ENCODE results near the gene LCA5L. TPM values are rescaled to one million over a fixed set of nuclear protein-coding genes. Genes with fewer than 3 reads are reported as not detected.
"Not testable (repeated sequence)": the region's sequence is repeated elsewhere in the genome, so short reads cannot be mapped to it uniquely, and the experiment has no call there.

Gene LCA5L
- polyA plus RNA-seq, 3 donors, result 3.5 to 9.6 (median 5.0) TPM

GRCh38 chr21:39388038-39388810, 57.4 kb downstream of the LCA5L start:
- peak; percentile 80 for DNase-seq

GRCh38 chr21:39387461-39388037, 58.0 kb downstream of the LCA5L start:
- peak; percentile 89 for DNase-seq

- DNase-seq, result no peak
These were observed 58.7 kb downstream of the LCA5L start for GRCh38 chr21:39386899-39387298.

- DNase-seq, result no peak
These were observed 59.4 kb downstream of the LCA5L start for GRCh38 chr21:39386194-39386593.

- DNase-seq, result peak; percentile 77
These were observed 60.1 kb downstream of the LCA5L start for GRCh38 chr21:39385299-39386145.

GRCh38 chr21:39384674-39385298, 60.8 kb downstream of the LCA5L start:
- DNase-seq, result no peak

- not testable (repeated sequence) for DNase-seq
These were observed 63.5 kb downstream of the LCA5L start for GRCh38 chr21:39382096-39382495.

GRCh38 chr21:39381009-39381408, 64.6 kb downstream of the LCA5L start:
- no peak for DNase-seq

- peak; percentile 94 for DNase-seq
These were observed 65.3 kb downstream of the LCA5L start for GRCh38 chr21:39379986-39380891.

- DNase-seq, result no peak
These were observed 68.0 kb downstream of the LCA5L start for GRCh38 chr21:39377444-39378050.

GRCh38 chr21:39375446-39375845, 70.1 kb downstream of the LCA5L start:
- DNase-seq, result no peak

GRCh38 chr21:39374046-39374445, 71.5 kb downstream of the LCA5L start:
- no peak for DNase-seq

- DNase-seq, result no peak
These were observed 71.9 kb downstream of the LCA5L start for GRCh38 chr21:39373634-39374033.

GRCh38 chr21:39369896-39370288, 75.7 kb downstream of the LCA5L start:
- DNase-seq, result not testable (repeated sequence)

GRCh38 chr21:39367783-39368182, 77.8 kb downstream of the LCA5L start:
- no peak for DNase-seq

- no peak for DNase-seq
These were observed 79.0 kb downstream of the LCA5L start for GRCh38 chr21:39366563-39366962.

GRCh38 chr21:39364949-39365348, 80.6 kb downstream of the LCA5L start:
- no peak for DNase-seq

GRCh38 chr21:39363607-39364555, 81.7 kb downstream of the LCA5L start:
- no peak for DNase-seq

- no peak for DNase-seq
These were observed 82.8 kb downstream of the LCA5L start for GRCh38 chr21:39362733-39363132.

Measured in renal pelvis (tissue), 4 donors.